ENCODE data around the gene PFKFB4. TPM values are rescaled to one million over a fixed set of nuclear protein-coding genes. Genes with fewer than 3 reads are reported as not detected.

Gene PFKFB4
- total and polyA plus RNA-seq, 2 of the 8 experiments (the other 6 are each of a cell fraction or from before 2014, with no cell fraction given) = 10.7 to 20.1 TPM

DNA sequence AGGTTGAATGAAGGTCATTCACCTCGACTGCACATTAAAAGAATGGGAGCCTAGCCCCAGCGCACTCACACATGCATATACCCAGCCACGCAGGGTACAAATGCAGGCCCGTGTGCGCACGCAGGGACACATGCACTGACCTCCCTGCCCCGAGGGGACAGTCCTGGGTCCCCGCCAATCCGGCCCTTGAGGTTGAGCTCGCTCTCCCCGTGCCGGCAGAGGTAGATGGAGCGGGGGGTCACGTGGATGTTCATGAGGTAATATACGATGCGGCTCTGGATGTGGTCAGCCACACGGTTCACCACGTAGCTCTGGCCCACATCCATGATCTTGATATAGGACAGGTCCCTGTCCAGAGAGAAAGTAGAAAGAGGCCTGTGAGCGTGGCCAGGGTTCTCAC lies 20.5 kb downstream of the PFKFB4 start (continued):
- TF ChIP-seq SIX5 (IDR thresholded peaks at IDR 0.05; ENCODE audit: low read depth, low read length) = no peak
- TF ChIP-seq ASH2L (IDR thresholded peaks at IDR 0.05; ENCODE audit: low read length) = no peak
- TF ChIP-seq BCL11A (IDR thresholded peaks at IDR 0.05; ENCODE audit: low read depth in 2 of 2, low read length in 2 of 2) = no peak
- TF ChIP-seq, protein P1, sequence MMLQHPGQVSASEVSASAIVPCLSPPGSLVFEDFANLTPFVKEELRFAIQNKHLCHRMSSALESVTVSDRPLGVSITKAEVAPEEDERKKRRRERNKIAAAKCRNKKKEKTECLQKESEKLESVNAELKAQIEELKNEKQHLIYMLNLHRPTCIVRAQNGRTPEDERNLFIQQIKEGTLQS (IDR thresholded peaks at IDR 0.05; ENCODE audit: insufficient read depth, low read depth, low read length) = no peak
- no peak for TF ChIP-seq CHD1 (IDR thresholded peaks at IDR 0.05; ENCODE audit: low read depth, low read length)
- no peak for TF ChIP-seq CBX5 (IDR thresholded peaks at IDR 0.05; ENCODE audit: low read depth, low read length)
- no peak for TF ChIP-seq TBP (IDR thresholded peaks at IDR 0.05; ENCODE audit: low read depth, low read length)

All from H1 (cell line).